Testis (tissue), 3 donors: ENCODE measurements around the gene NME8. TPM values are rescaled to one million over a fixed set of nuclear protein-coding genes. Genes with fewer than 3 reads are reported as not detected.

ENCODE experiments used
- DNase-seq: peaks from one replicate; pipeline ENCODE4 v3.0.0-alpha.2; 2019
- H3K27ac ChIP-seq, 2 donors: fragments of 200-600 bp; sonication (generic); one replicate each; pipeline ENCODE4 v1.5.1; 2019
- H3K27me3 ChIP-seq: fragments of 200-600 bp; sonication (generic); one replicate; pipeline ENCODE4 v1.5.1; 2019
- H3K36me3 ChIP-seq: fragments of 200-600 bp; sonication (generic); one replicate; pipeline ENCODE4 v1.5.1; 2017; ENCODE audit warnings: low read depth; ENCODE audit errors: missing control alignments
- H3K4me1 ChIP-seq: fragments of 200-600 bp; sonication (generic); one replicate; pipeline ENCODE4 v1.5.1; 2019
- H3K4me3 ChIP-seq, 2 donors: fragments of 200-600 bp; sonication (generic); one replicate each; pipeline ENCODE4 v1.5.1; 2017 to 2019
- H3K9me3 ChIP-seq: fragments of 200-600 bp; sonication (generic); one replicate; pipeline ENCODE4 v1.5.1; 2017
- POLR2A ChIP-seq: fragments of 450-650 bp; IDR thresholded peaks from one replicate; pipeline ENCODE4 v1.6.1; 2017; ENCODE audit warnings: antibody characterized with exemption, mild to moderate bottlenecking, moderate library complexity
- WGBS, 2 donors: methylation state at CpG; one replicate each; pipeline ENCODE4 v1.1.5; 2018; 5-methylcytosine and 5-hydroxymethylcytosine counted together
- intact Hi-C: fragments of 100-400 bp; cut with DNase I; formaldehyde crosslinking; loops from one replicate; pipeline ENCODE4 v1.15.1; 2023; ENCODE audit warnings: low total_unique reads
- polyA plus RNA-seq: library from polyadenylated mRNA; stranded (reverse); fragments of 350-450 nt; fragmentation: Illumina TruSeq; extraction: RNeasy Lipid Tissue Mini Kit (QIAGEN cat#74804); gene quantifications from one replicate; pipeline ENCODE4 v1.2.3, GENCODE V29; 2014; ENCODE audit warnings: low read depth, low replicate concordance; ENCODE audit not compliant: insufficient read depth
- total RNA-seq, 2 donors: library from RNA; depleted of rRNA; stranded (reverse); fragments of >200 nt; gene quantifications; one replicate each; pipeline ENCODE4 v1.2.3, GENCODE V29; 2016
- TF ChIP-seq, protein P1 (sequence below), 3 experiments: fragments of 450-650 bp in 2 of 3; fragments of 200-600 bp in 1 of 3; sonication (generic) in 1 of 3; IDR thresholded peaks; one replicate each; pipeline ENCODE4 v1.5.1; 2016 to 2019; ENCODE audit warnings: antibody characterized with exemption in 3 of 3, mild to moderate bottlenecking in 2 of 3, moderate library complexity in 1 of 3

The NME8 gene
- total and polyA plus RNA-seq, 3 donors from 2014 or later: 1.7 to 25.3 (median 5.8) TPM

- H3K27ac ChIP-seq: peak overlapping the region; percentile 50 to 74
Measured at GRCh38 chr7:37927773-37928444, 79.5 kb downstream of the NME8 start.

DNA sequence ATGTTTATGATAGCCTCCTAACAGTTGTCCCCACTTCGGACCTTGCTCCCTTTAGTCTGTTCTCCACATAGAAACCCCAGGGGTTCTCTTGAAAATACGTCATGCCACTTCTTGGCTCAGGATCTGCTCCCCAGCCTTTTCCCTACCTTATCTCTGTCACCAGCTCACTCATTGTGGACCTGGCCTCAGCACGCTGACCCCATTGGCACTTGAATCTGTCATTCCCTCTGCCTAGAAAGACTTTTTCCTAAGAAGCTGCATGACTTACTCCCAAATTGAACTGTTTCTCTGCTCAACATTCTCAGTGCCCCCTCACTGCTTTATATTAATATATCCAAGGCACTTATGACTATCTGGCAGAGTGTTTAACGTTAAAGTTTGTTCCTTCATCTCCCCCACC, 80.5 kb downstream of the NME8 start:
- no peak for DNase-seq
- peaks cover 23% of the 10 kb centered on the region for H3K4me1 ChIP-seq
- no peaks in the 10 kb centered on the region for H3K36me3 ChIP-seq
- no peak overlapping the region for H3K4me3 ChIP-seq
- 85 to 87% methylated on average over 4 of the region's 4 CpGs for WGBS, 2 donors
- H3K27ac ChIP-seq: peak overlapping the region; percentile 50 to 74
- no peaks in the 10 kb centered on the region for H3K27me3 ChIP-seq
- no peak for TF ChIP-seq POLR2A
- TF ChIP-seq, protein P1, sequence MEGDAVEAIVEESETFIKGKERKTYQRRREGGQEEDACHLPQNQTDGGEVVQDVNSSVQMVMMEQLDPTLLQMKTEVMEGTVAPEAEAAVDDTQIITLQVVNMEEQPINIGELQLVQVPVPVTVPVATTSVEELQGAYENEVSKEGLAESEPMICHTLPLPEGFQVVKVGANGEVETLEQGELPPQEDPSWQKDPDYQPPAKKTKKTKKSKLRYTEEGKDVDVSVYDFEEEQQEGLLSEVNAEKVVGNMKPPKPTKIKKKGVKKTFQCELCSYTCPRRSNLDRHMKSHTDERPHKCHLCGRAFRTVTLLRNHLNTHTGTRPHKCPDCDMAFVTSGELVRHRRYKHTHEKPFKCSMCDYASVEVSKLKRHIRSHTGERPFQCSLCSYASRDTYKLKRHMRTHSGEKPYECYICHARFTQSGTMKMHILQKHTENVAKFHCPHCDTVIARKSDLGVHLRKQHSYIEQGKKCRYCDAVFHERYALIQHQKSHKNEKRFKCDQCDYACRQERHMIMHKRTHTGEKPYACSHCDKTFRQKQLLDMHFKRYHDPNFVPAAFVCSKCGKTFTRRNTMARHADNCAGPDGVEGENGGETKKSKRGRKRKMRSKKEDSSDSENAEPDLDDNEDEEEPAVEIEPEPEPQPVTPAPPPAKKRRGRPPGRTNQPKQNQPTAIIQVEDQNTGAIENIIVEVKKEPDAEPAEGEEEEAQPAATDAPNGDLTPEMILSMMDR (IDR thresholded peaks at IDR 0.05): no peak
- intact Hi-C loops: no loop called here
- H3K9me3 ChIP-seq: no peaks in the 10 kb centered on the region

More at GRCh38 chr7:37927773-37928444, 79.5 kb downstream of the NME8 start:
- intact Hi-C loops: no loop called here
- H3K4me3 ChIP-seq: no peak overlapping the region
- peaks cover 23% of the 10 kb centered on the region for H3K4me1 ChIP-seq
- H3K9me3 ChIP-seq: no peaks in the 10 kb centered on the region
- peak; percentile 31 for DNase-seq
- WGBS, 2 donors: 58 to 72% methylated on average over 2 of the region's 2 CpGs
- no peak for TF ChIP-seq POLR2A
- TF ChIP-seq, protein P1 (IDR thresholded peaks at IDR 0.05): no peak
- no peaks in the 10 kb centered on the region for H3K27me3 ChIP-seq
- H3K36me3 ChIP-seq: no peaks in the 10 kb centered on the region

GRCh38 chr7:37930226-37930948, 82.0 kb downstream of the NME8 start:
- WGBS, 2 donors: 73 to 84% methylated on average over 2 to 5 of the region's 5 CpGs

GRCh38 chr7:37932543-37932942, 84.1 kb downstream of the NME8 start:
- 71 to 73% methylated on average over 2 of the region's 2 CpGs for WGBS, 2 donors
- peaks cover 19% of the 10 kb centered on the region for H3K4me1 ChIP-seq
- no peak overlapping the region for H3K4me3 ChIP-seq
- no peak for DNase-seq
- H3K27me3 ChIP-seq: no peaks in the 10 kb centered on the region
- TF ChIP-seq, protein P1 (IDR thresholded peaks at IDR 0.05): no peak
- intact Hi-C loops: no loop called here
- no peaks in the 10 kb centered on the region for H3K9me3 ChIP-seq
- H3K27ac ChIP-seq: no peak overlapping the region
- H3K36me3 ChIP-seq: no peaks in the 10 kb centered on the region

More at GRCh38 chr7:37930226-37930948, 82.0 kb downstream of the NME8 start:
- H3K4me3 ChIP-seq: no peak overlapping the region
- no peaks in the 10 kb centered on the region for H3K36me3 ChIP-seq
- no peak for DNase-seq
- no peaks in the 10 kb centered on the region for H3K9me3 ChIP-seq
- H3K4me1 ChIP-seq: peaks cover 23% of the 10 kb centered on the region
- TF ChIP-seq, protein P1 (IDR thresholded peaks at IDR 0.05): no peak
- TF ChIP-seq POLR2A: no peak
- no peaks in the 10 kb centered on the region for H3K27me3 ChIP-seq
- intact Hi-C loops: no loop called here
- peak overlapping the region; percentile 11 to 19 for H3K27ac ChIP-seq
